HCT116 (cell line): Measurements from ENCODE around the gene EHD3. TPM values are rescaled to one million over a fixed set of nuclear protein-coding genes. Genes with fewer than 3 reads are reported as not detected.

ENCODE experiments used
- ATAC-seq: fragments of 200-7000 bp; cut with Tn5 transposase; 2 replicates; pipeline ENCODE4 v1.9.1; 2020; ENCODE audit warnings: mild to moderate bottlenecking, moderate library complexity
- BruUV-seq: library from RNA; stranded (reverse); fragments of 400-500 nt; replicated peaks from 2 replicates; lab custom pipeline; 2021; lab: Mats Ljungman, UMichigan
- CTCF ChIA-PET: fragments of 300-600 bp; sonication (Branson Sonifier 250); formaldehyde crosslinking; loops from one replicate; lab custom pipeline; 2021; ENCODE audit warnings: antibody characterized with exemption; lab: Charles Lee
- POLR2A ChIA-PET: fragments of 300-600, 350-600 bp; sonication (Branson Sonifier 250); formaldehyde crosslinking; loops from one replicate; lab custom pipeline; 2021; ENCODE audit warnings: antibody characterized with exemption; lab: Charles Lee
- RAD21 ChIA-PET, 2 experiments: fragments of 300-600 bp; sonication (Branson Sonifier 250); formaldehyde crosslinking; loops; one replicate each; lab custom pipeline; 2023; ENCODE audit warnings: low total read pairs in 2 of 2; ENCODE audit not compliant: uncharacterized antibody in 2 of 2, unreplicated experiment in 2 of 2, low non-redundant PET in 1 of 2; lab: Charles Lee
- DNase-seq: peaks from one replicate; pipeline ENCODE4 v3.0.0-alpha.2; 2010; ENCODE audit warnings: low read depth, low spot score
- H2AFZ ChIP-seq: fragments of 200-600 bp; shearing (Covaris generic), sonication (generic); 2 replicates; pipeline ENCODE4 v1.6.1; 2017; ENCODE audit warnings: low read depth, mixed run types, mixed read lengths, antibody characterized with exemption, low read length; ENCODE audit not compliant: poor library complexity, severe bottlenecking
- H3K27ac ChIP-seq: 2 replicates; pipeline ENCODE4 v1.5.1; 2012; ENCODE audit warnings: low read depth, low read length
- H3K27me3 ChIP-seq: fragments of 200-600 bp; sonication (generic); 2 replicates; pipeline ENCODE4 v1.6.1; 2016; ENCODE audit warnings: mixed run types, low read length, mixed read lengths; ENCODE audit not compliant: insufficient read depth
- H3K36me3 ChIP-seq, 2 experiments: fragments of 200-500 bp in 1 of 2; fragments of 200-600 bp in 1 of 2; sonication (Bioruptor generic) in 1 of 2; sonication (generic) in 1 of 2; 2 replicates each; pipeline versions ENCODE4 v1.5.1 to v1.6.1; 2014 to 2016; ENCODE audit warnings: low read length in 2 of 2, inconsistent platforms in 1 of 2, mixed read lengths in 1 of 2, mixed run types in 1 of 2; ENCODE audit not compliant: insufficient read depth in 2 of 2, control insufficient read depth in 1 of 2
- H3K4me1 ChIP-seq, 2 experiments: fragments of 200-600 bp in 1 of 2; sonication (generic) in 1 of 2; 2 replicates each; pipeline versions ENCODE4 v1.5.1 to v1.6.1; 2012 to 2017; ENCODE audit warnings: low read length in 2 of 2, inconsistent platforms in 1 of 2, mild to moderate bottlenecking in 1 of 2, mixed read lengths in 1 of 2, mixed run types in 1 of 2, moderate library complexity in 1 of 2; ENCODE audit not compliant: insufficient read depth in 2 of 2, control insufficient read depth in 1 of 2
- H3K4me2 ChIP-seq: fragments of 200-600 bp; sonication (generic); 2 replicates; pipeline ENCODE4 v1.6.1; 2017; ENCODE audit warnings: mixed run types, low read length, mixed read lengths
- H3K4me3 ChIP-seq, 2 experiments: fragments of 200-600 bp in 1 of 2; sonication (generic) in 1 of 2; replicated peaks in 1 of 2; 2 replicates each; pipeline ENCODE4 v1.5.1; 2011 to 2016; ENCODE audit warnings: low read length in 2 of 2, control low read depth in 1 of 2, low read depth in 1 of 2, mild to moderate bottlenecking in 1 of 2, mixed read lengths in 1 of 2, mixed run types in 1 of 2
- H3K79me2 ChIP-seq: fragments of 200-600 bp; sonication (generic); 2 replicates; pipeline ENCODE4 v1.6.1; 2017; ENCODE audit warnings: mild to moderate bottlenecking, mixed run types, low read length, moderate library complexity, mixed read lengths; ENCODE audit not compliant: insufficient read depth
- H3K9ac ChIP-seq: fragments of 200-600 bp; sonication (generic); 2 replicates; pipeline ENCODE4 v1.6.1; 2016; ENCODE audit warnings: low read length, mixed read lengths
- H3K9me2 ChIP-seq: fragments of 200-600 bp; sonication (generic), shearing (Covaris generic); 2 replicates; pipeline ENCODE4 v1.6.1; 2017; ENCODE audit warnings: mixed run types, mild to moderate bottlenecking, moderate library complexity; ENCODE audit not compliant: insufficient read depth
- H3K9me3 ChIP-seq, 2 experiments: fragments of 200-500 bp in 1 of 2; fragments of 200-600 bp in 1 of 2; sonication (Bioruptor generic) in 1 of 2; sonication (generic) in 1 of 2; 2 replicates each; pipeline ENCODE4 v1.6.1; 2014 to 2017; ENCODE audit warnings: low read length in 2 of 2, mixed read lengths in 2 of 2, inconsistent platforms in 1 of 2, low read depth in 1 of 2, mild to moderate bottlenecking in 1 of 2, mixed run types in 1 of 2, moderate library complexity in 1 of 2; ENCODE audit not compliant: control insufficient read depth in 1 of 2, insufficient read depth in 1 of 2
- H4K20me1 ChIP-seq: fragments of 200-600 bp; sonication (generic), shearing (Covaris generic); 2 replicates; pipeline ENCODE4 v1.6.1; 2017; ENCODE audit warnings: mixed run types, mild to moderate bottlenecking, moderate library complexity; ENCODE audit not compliant: insufficient read depth
- ELF1 ChIP-seq: IDR thresholded peaks from 2 replicates; pipeline ENCODE4 v1.6.1; 2012; ENCODE audit warnings: low read depth, borderline replicate concordance
- EZH2 ChIP-seq: fragments of 200-600 bp; sonication (generic); IDR thresholded peaks from 2 replicates; pipeline ENCODE4 v1.6.1; 2017; ENCODE audit warnings: antibody characterized with exemption, mixed run types
- EZH2phosphoT487 ChIP-seq: fragments of 200-600 bp; IDR thresholded peaks from 2 replicates; pipeline ENCODE4 v1.6.1; 2018; ENCODE audit warnings: antibody characterized with exemption, borderline replicate concordance
- FOSL1 ChIP-seq: IDR thresholded peaks from 2 replicates; pipeline ENCODE4 v1.6.1; 2012; ENCODE audit warnings: low read depth
- MAX ChIP-seq: IDR thresholded peaks from 2 replicates; pipeline ENCODE4 v1.6.1; 2012
- POLR2A ChIP-seq: IDR thresholded peaks from 2 replicates; pipeline ENCODE4 v1.7.0; 2011; ENCODE audit warnings: borderline replicate concordance; ENCODE audit not compliant: insufficient read depth, insufficient read length; ENCODE audit errors: extremely low read depth
- REST ChIP-seq: IDR thresholded peaks from 2 replicates; pipeline ENCODE4 v1.6.1; 2012; ENCODE audit warnings: low read depth
- SIN3A ChIP-seq: IDR thresholded peaks from 2 replicates; pipeline ENCODE4 v1.6.1; 2012; ENCODE audit warnings: low read depth
- SRF ChIP-seq: IDR thresholded peaks from 2 replicates; pipeline ENCODE4 v1.6.1; 2012; ENCODE audit warnings: low read depth
- ZFX ChIP-seq: fragments of 450-650 bp; IDR thresholded peaks from 2 replicates; pipeline ENCODE4 v1.6.1; 2017
- intact Hi-C: fragments of 100-400 bp; cut with micrococcal nuclease; formaldehyde crosslinking; loops from 2 replicates; pipeline ENCODE4 v1.10.0; 2022
- total RNA-seq: library from RNA; stranded (reverse); gene quantifications from one replicate; pipeline ENCODE4 v1.2.1, GENCODE V29; 2021; ENCODE audit not compliant: unreplicated experiment

EHD3 gene
- total RNA-seq, 1 experiment from 2014 or later = not detected

GRCh38 chr2:31219131-31219969, 14.6 kb upstream of the EHD3 start:
- H3K9me2 ChIP-seq = no peaks in the 10 kb centered on the region
- no peak overlapping the region for H3K9ac ChIP-seq
- H3K79me2 ChIP-seq = no peaks in the 10 kb centered on the region
- no peak overlapping the region for H3K4me2 ChIP-seq
- CTCF ChIA-PET = no interaction called here
- H3K4me3 ChIP-seq = no peak overlapping the region
- TF ChIP-seq ZFX (no peak), FOSL1 (no peak), POLR2A (no peak), REST (no peak), SIN3A (no peak), ELF1 (no peak), MAX (no peak), SRF (no peak), EZH2phosphoT487 (no peak), EZH2 (no peak)
- no peaks in the 10 kb centered on the region for H4K20me1 ChIP-seq
- H3K9me3 ChIP-seq = no peaks in the 10 kb centered on the region
- no TSS peak for BruUV-seq
- no peaks in the 10 kb centered on the region for H3K36me3 ChIP-seq
- no peak for ATAC-seq
- RAD21 ChIA-PET = no interaction called here
- DNase-seq = no peak
- no peak overlapping the region for H2AFZ ChIP-seq
- POLR2A ChIA-PET = no interaction called here
- H3K27ac ChIP-seq = no peak overlapping the region
- H3K4me1 ChIP-seq = no peaks in the 10 kb centered on the region
- peaks cover 67% of the 10 kb centered on the region for H3K27me3 ChIP-seq
- intact Hi-C loops = no loop called here
